Renal cortical epithelial cell (primary cell): ENCODE data around the gene RXRA. TPM values are rescaled to one million over a fixed set of nuclear protein-coding genes. Genes with fewer than 3 reads are reported as not detected.

Source experiments
- DNase-seq: peaks from one replicate; pipeline ENCODE4 v3.0.0-alpha.2; 2011; ENCODE audit warnings: low read depth
- total RNA-seq: library from RNA; depleted of rRNA; stranded (reverse); fragments of >200 nt; gene quantifications from 2 replicates; pipeline ENCODE4 v1.2.3, GENCODE V29; 2014

Gene RXRA
- total RNA-seq = 8.3 and 26.5 TPM in 2 replicates

GRCh38 chr9:134325813-134326723 is at the start of gene RXRA:
Gene RXRA, plus strand, starts transcription at chr9:134326455. Its CDS starts 177 bp downstream, at chr9:134326632.
- peak; percentile 21 for DNase-seq

GRCh38 chr9:134278286-134278685 is 48.0 kb upstream of the RXRA start:
- no peak for DNase-seq

GRCh38 chr9:134278974-134279640 is 47.1 kb upstream of the RXRA start:
- no peak for DNase-seq

GRCh38 chr9:134282138-134282650 is 44.1 kb upstream of the RXRA start:
- no peak for DNase-seq

GRCh38 chr9:134283111-134283515 is 43.1 kb upstream of the RXRA start:
- DNase-seq = no peak

- DNase-seq = no peak
These were observed 42.5 kb upstream of the RXRA start for GRCh38 chr9:134283692-134284265.

- DNase-seq = no peak
These were observed 42.0 kb upstream of the RXRA start for GRCh38 chr9:134284273-134284672.

GRCh38 chr9:134284741-134285140 is 41.5 kb upstream of the RXRA start:
- no peak for DNase-seq

GRCh38 chr9:134285215-134285845 is 40.9 kb upstream of the RXRA start:
- peak; percentile 6 for DNase-seq

- no peak for DNase-seq
These were observed 39.6 kb upstream of the RXRA start for GRCh38 chr9:134286471-134287245.

GRCh38 chr9:134287591-134288491 is 38.4 kb upstream of the RXRA start:
- DNase-seq = no peak

- no peak for DNase-seq
These were observed 37.5 kb upstream of the RXRA start for GRCh38 chr9:134288746-134289145.

- DNase-seq = no peak
These were observed 36.9 kb upstream of the RXRA start for GRCh38 chr9:134289241-134289875.

- no peak for DNase-seq
These were observed 35.4 kb upstream of the RXRA start for GRCh38 chr9:134290603-134291451.

GRCh38 chr9:134291452-134291881 is 34.8 kb upstream of the RXRA start:
- no peak for DNase-seq

- no peak for DNase-seq
These were observed 34.0 kb upstream of the RXRA start for GRCh38 chr9:134291961-134292871.

GRCh38 chr9:134293031-134293521 is 33.2 kb upstream of the RXRA start:
- DNase-seq = no peak
